Stimulated activated CD8-positive, alpha-beta memory T cell treated with anti-CD3 and anti-CD28 coated beads, Interleukin-7, amount 100 ng/mL, for 1 hour (primary cell): ENCODE results near the gene CORO7.
"Not testable (repeated sequence)": the region's sequence is repeated elsewhere in the genome, so short reads cannot be mapped to it uniquely, and the experiment has no call there.

ENCODE experiments used
- DNase-seq, 2 donors: peaks; one replicate each; pipeline ENCODE4 v3.0.0-alpha.2; 2020; ENCODE audit warnings: low read depth in 2 of 2

CORO7 gene

GRCh38 chr16:4402439-4403132 is 13.8 kb downstream of the CORO7 start:
- peak; percentile 40 to 44 for DNase-seq

GRCh38 chr16:4401510-4401909 is 14.9 kb downstream of the CORO7 start:
- no peak for DNase-seq

GRCh38 chr16:4401094-4401501 is 15.3 kb downstream of the CORO7 start:
- no peak for DNase-seq

- no peak for DNase-seq
Measured at GRCh38 chr16:4399001-4399730, 17.2 kb downstream of the CORO7 start.

GRCh38 chr16:4395055-4395726 is 21.2 kb downstream of the CORO7 start:
- no peak for DNase-seq

GRCh38 chr16:4393850-4394249 is 22.5 kb downstream of the CORO7 start:
- not testable (repeated sequence) for DNase-seq

- DNase-seq = no peak
Measured at GRCh38 chr16:4393240-4393600, 23.2 kb downstream of the CORO7 start.

GRCh38 chr16:4392382-4393239 is 23.8 kb downstream of the CORO7 start:
- no peak for DNase-seq

GRCh38 chr16:4391631-4392381 is 24.6 kb downstream of the CORO7 start:
- no peak for DNase-seq

GRCh38 chr16:4390266-4391260 is 25.8 kb downstream of the CORO7 start:
- no peak for DNase-seq

- no peak for DNase-seq
Measured at GRCh38 chr16:4389051-4389955, 27.1 kb downstream of the CORO7 start.

GRCh38 chr16:4388271-4389021 is 27.9 kb downstream of the CORO7 start:
- DNase-seq = no peak

GRCh38 chr16:4387781-4388180 is 28.6 kb downstream of the CORO7 start:
- DNase-seq = no peak

- DNase-seq = no peak
Measured at GRCh38 chr16:4386951-4387565, 29.3 kb downstream of the CORO7 start.

GRCh38 chr16:4386451-4386805 is 30.0 kb downstream of the CORO7 start:
- no peak for DNase-seq

- no peak for DNase-seq
Measured at GRCh38 chr16:4385789-4386450, 30.5 kb downstream of the CORO7 start.

- no peak for DNase-seq
Measured at GRCh38 chr16:4385066-4385788, 31.2 kb downstream of the CORO7 start.
